ENCODE measurements around the gene ACOT9. TPM values are rescaled to one million over a fixed set of nuclear protein-coding genes. Genes with fewer than 3 reads are reported as not detected.

Gene ACOT9
- total RNA-seq, 1 donor: 52.8 TPM

- TF ChIP-seq CTCF (IDR thresholded peaks at IDR 0.05; ENCODE audit: insufficient read depth, low read length): no peak
- no peak overlapping the region for H3K4me3 ChIP-seq (ENCODE audit: low read depth, low read length)
- DNase-seq (ENCODE audit: low read depth): peak; percentile 15
Observed at GRCh38 chrX:23786268-23786815, 43.3 kb upstream of the ACOT9 start.

DNA sequence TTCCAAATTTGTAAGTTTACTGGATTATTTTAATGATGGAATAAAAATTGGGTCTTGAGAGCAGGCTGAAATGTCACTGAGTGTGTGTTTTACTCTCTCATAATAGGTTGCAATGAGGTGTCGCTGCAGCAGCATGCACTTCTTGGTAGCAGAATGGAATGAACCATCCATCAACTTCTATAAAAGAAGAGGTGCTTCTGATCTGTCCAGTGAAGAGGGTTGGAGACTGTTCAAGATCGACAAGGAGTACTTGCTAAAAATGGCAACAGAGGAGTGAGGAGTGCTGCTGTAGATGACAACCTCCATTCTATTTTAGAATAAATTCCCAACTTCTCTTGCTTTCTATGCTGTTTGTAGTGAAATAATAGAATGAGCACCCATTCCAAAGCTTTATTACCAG lies 42.5 kb upstream of the ACOT9 start:
- no peak for TF ChIP-seq CTCF (IDR thresholded peaks at IDR 0.05; ENCODE audit: insufficient read depth, low read length)
- H3K4me3 ChIP-seq (ENCODE audit: low read depth, low read length): no peak overlapping the region
- DNase-seq (ENCODE audit: low read depth): no peak

DNA sequence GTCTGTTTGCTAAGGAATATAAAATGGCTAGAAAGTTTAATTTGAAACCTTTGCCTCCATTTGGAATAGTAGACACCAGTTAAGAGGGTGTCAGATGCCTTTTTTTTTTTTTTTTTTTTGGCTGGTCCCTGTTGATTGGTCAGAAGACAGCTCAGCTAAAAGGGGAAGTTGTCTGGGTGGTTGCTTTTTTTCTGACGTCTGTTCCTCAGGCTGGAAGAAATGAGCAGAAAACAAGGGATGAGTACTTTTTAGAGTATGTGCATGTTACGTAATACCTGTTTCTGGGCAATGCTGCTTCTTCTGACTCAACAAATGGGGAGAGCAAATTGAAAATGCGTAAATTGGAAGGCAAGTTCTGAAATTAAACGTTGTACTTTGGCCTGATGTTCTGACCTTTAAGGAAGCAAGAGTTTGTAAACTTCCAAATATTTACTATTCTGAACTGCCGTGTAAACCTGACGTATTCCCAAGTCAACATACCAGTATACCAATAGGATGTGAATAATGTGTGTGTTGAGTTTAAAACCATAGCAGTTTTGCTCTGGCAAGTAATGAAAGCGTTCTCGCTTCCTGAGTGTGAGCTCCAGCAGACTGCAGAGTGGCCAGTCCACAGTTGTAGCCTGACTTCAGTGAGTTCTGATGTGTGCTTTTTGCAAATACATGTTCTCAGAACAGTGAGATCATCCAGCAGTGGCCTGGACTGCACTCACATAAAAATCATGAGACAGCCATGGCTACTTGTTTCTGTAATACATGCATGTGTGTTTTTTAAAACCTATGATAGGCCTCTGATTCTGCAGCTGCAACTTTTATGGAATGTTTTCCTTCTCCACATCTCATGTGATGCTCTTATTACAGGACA lies 41.6 kb upstream of the ACOT9 start:
- TF ChIP-seq CTCF (IDR thresholded peaks at IDR 0.05; ENCODE audit: insufficient read depth, low read length): no peak
- peak overlapping the region; percentile 79 for H3K4me3 ChIP-seq (ENCODE audit: low read depth, low read length)

DNA sequence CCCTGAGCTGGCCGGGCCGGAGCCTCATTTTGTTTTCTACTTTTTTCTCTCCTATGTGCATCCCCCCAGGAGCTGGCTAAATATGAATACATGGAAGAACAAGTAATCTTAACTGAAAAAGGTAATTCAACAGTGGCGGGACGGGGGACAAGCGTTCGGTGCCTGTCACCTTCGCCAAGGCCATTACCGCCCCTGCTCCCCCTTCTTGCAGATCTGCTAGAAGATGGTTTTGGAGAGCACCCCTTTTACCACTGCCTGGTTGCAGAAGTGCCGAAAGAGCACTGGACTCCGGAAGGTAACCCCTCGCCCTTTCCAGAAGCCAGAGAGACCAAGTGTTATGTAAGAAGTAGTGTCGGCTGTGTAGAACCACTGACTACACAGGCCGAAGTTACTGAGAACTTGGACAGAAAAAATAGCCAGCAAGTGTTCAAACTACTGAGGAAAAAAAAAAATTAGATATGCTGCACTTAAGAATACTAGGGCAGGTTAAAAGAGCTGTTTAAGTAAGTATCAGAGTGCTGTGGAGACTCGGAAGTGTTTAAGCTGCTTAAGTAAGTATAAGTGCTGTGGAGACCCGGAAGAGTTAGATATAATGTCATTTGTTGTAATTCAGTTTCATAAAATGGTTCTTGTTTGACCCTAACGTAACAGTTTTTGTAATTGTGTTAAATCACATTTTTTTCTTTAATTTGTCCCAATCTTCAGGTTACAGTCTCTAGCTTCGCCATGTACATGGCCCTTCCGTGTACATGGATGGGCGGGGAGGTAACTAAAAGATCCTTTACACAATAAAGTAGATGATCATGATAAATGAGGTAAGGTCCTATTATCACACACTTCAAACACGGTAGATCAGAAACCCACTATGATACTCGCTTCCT lies 40.8 kb upstream of the ACOT9 start:
- DNase-seq (ENCODE audit: low read depth): peak; percentile 33
- TF ChIP-seq CTCF (IDR thresholded peaks at IDR 0.05; ENCODE audit: insufficient read depth, low read length): no peak

More for the DNA sequence above, 41.6 kb upstream of the ACOT9 start:
- DNase-seq (ENCODE audit: low read depth): peak; percentile 86

GRCh38 chrX:23782863-23783588 lies 40.0 kb upstream of the ACOT9 start, which contains the start of gene SAT1:
Gene SAT1 (plus strand): TSS chrX:23783173. CDS start chrX:23783352, 179 bp downstream.
- peak; percentile 70 for TF ChIP-seq CTCF (IDR thresholded peaks at IDR 0.05; ENCODE audit: insufficient read depth, low read length)
- peak within 1 kb of the TSS; percentile 79 for H3K4me3 ChIP-seq (ENCODE audit: low read depth, low read length)
- peak; percentile 93 for DNase-seq (ENCODE audit: low read depth)

More for the DNA sequence above, 40.8 kb upstream of the ACOT9 start:
- H3K4me3 ChIP-seq (ENCODE audit: low read depth, low read length): peak overlapping the region; percentile 79

DNA sequence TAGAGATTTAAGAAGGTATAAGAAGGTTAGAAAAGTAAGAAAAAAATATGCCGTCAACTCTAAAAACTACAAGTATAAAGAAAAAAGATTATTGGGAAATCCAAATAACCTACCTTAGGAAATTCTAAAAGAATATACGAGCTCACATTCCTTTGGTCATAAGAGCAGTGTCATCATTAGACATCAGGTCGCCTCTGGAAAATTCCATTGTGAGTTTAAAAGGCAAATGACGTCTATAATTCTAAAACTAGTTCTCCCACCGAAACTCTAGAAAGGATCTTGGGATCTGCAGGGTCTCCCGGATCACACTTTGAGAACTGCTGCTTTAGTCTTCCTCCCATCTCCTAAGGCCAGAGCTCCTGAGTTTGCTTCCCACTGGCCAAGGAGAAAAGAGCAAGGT lies 39.4 kb upstream of the ACOT9 start:
- no peak for TF ChIP-seq CTCF (IDR thresholded peaks at IDR 0.05; ENCODE audit: insufficient read depth, low read length)
- peak overlapping the region; percentile 32 for H3K4me3 ChIP-seq (ENCODE audit: low read depth, low read length)
- no peak for DNase-seq (ENCODE audit: low read depth)

Measured in fibroblast of the aortic adventitia (primary cell).